SK-N-SH treated with all-trans-retinoic acid at 6 μM for 48 hours (cell line): Measurements from ENCODE around the gene GRID1.
"Not testable (repeated sequence)": the region's sequence is repeated elsewhere in the genome, so short reads cannot be mapped to it uniquely, and the experiment has no call there.

Experiments used
- ATAC-seq: fragments of 200-7000 bp; cut with Tn5 transposase; 3 replicates; pipeline ENCODE4 v1.9.1; 2020; ENCODE audit warnings: mild to moderate bottlenecking, moderate library complexity
- ARNTL ChIP-seq: fragments of 450-650 bp; formaldehyde crosslinking; IDR thresholded peaks from 2 replicates; pipeline ENCODE4 v1.5.0; 2020; ENCODE audit warnings: low read depth, mild to moderate bottlenecking, moderate library complexity, borderline replicate concordance
- BACH2 ChIP-seq: fragments of 250-450 bp; sonication (Bioruptor Pico); IDR thresholded peaks from 2 replicates; pipeline ENCODE4 v1.9.0; 2021; ENCODE audit warnings: mild to moderate bottlenecking, borderline replicate concordance
- CREB5 ChIP-seq: fragments of 250-450 bp; sonication (Bioruptor Pico); IDR thresholded peaks from 2 replicates; pipeline ENCODE4 v1.5.1; 2020; ENCODE audit warnings: low read depth, mild to moderate bottlenecking, moderate library complexity
- CSDC2 ChIP-seq: fragments of 250-450 bp; sonication (Bioruptor Pico); IDR thresholded peaks from 2 replicates; pipeline ENCODE4 v1.5.0; 2020; ENCODE audit warnings: mild to moderate bottlenecking, moderate library complexity
- ESRRG ChIP-seq: fragments of 250-450 bp; sonication (Bioruptor Pico); IDR thresholded peaks from 2 replicates; pipeline ENCODE4 v1.6.1; 2021; ENCODE audit warnings: mild to moderate bottlenecking
- ISL1 ChIP-seq: fragments of 250-450 bp; sonication (Bioruptor Pico); IDR thresholded peaks from 2 replicates; pipeline ENCODE4 v2.1.2; 2022; ENCODE audit warnings: mild to moderate bottlenecking, moderate library complexity
- OSR1 ChIP-seq: fragments of 250-450 bp; sonication (Bioruptor Pico); IDR thresholded peaks from 2 replicates; pipeline ENCODE4 v1.8.0; 2022; ENCODE audit warnings: moderate library complexity, mild to moderate bottlenecking, inconsistent platforms
- PATZ1 ChIP-seq: fragments of 250-450 bp; sonication (Bioruptor Pico); IDR thresholded peaks from 2 replicates; pipeline ENCODE4 v1.8.0; 2020; ENCODE audit warnings: mild to moderate bottlenecking, moderate library complexity, borderline replicate concordance
- POU6F1 ChIP-seq: fragments of 250-450 bp; sonication (Bioruptor Pico); IDR thresholded peaks from 2 replicates; pipeline ENCODE4 v1.8.0; 2021; ENCODE audit warnings: low read depth, mild to moderate bottlenecking, moderate library complexity, borderline replicate concordance
- PPARA ChIP-seq: fragments of 250-450 bp; sonication (Bioruptor Pico); IDR thresholded peaks from 2 replicates; pipeline ENCODE4 v1.5.0; 2020; ENCODE audit warnings: mild to moderate bottlenecking, borderline replicate concordance
- RARB ChIP-seq: fragments of 250-450 bp; sonication (Bioruptor Pico); IDR thresholded peaks from 2 replicates; pipeline ENCODE4 v1.8.0; 2021; ENCODE audit warnings: mild to moderate bottlenecking, moderate library complexity
- SNAI2 ChIP-seq: fragments of 250-450 bp; sonication (Bioruptor Pico); IDR thresholded peaks from 2 replicates; pipeline ENCODE4 v1.5.0; 2020; ENCODE audit warnings: mild to moderate bottlenecking, moderate library complexity
- TOX ChIP-seq: fragments of 250-450 bp; sonication (Bioruptor Pico); IDR thresholded peaks from 2 replicates; pipeline ENCODE4 v1.8.0; 2021; ENCODE audit warnings: mild to moderate bottlenecking, moderate library complexity, borderline replicate concordance
- TSHZ2 ChIP-seq: fragments of 250-450 bp; sonication (Bioruptor Pico); IDR thresholded peaks from 2 replicates; pipeline ENCODE4 v1.5.0; 2020; ENCODE audit warnings: mild to moderate bottlenecking, moderate library complexity
- ZC3H10 ChIP-seq: fragments of 250-450 bp; sonication (Bioruptor Pico); IDR thresholded peaks from 2 replicates; pipeline ENCODE4 v1.5.1; 2021; ENCODE audit warnings: mild to moderate bottlenecking, moderate library complexity
- ZFP30 ChIP-seq: fragments of 450-650 bp; formaldehyde crosslinking; IDR thresholded peaks from 2 replicates; pipeline ENCODE4 v1.5.0; 2022; ENCODE audit warnings: mild to moderate bottlenecking, moderate library complexity
- ZNF565 ChIP-seq: fragments of 450-650 bp; formaldehyde crosslinking; conservative IDR thresholded peaks from 2 replicates; pipeline ENCODE4 v1.5.0; 2020; ENCODE audit warnings: low read depth, mild to moderate bottlenecking, moderate library complexity
- ZNF70 ChIP-seq: fragments of 450-650 bp; formaldehyde crosslinking; IDR thresholded peaks from 2 replicates; pipeline ENCODE4 v1.5.0; 2020; ENCODE audit warnings: mild to moderate bottlenecking, moderate library complexity
- ZNF8 ChIP-seq: fragments of 450-650 bp; formaldehyde crosslinking; IDR thresholded peaks from 2 replicates; pipeline ENCODE4 v1.5.0; 2020; ENCODE audit warnings: mild to moderate bottlenecking, moderate library complexity
- TF ChIP-seq, protein P1 (sequence below): fragments of 250-450 bp; sonication (Bioruptor Pico); IDR thresholded peaks from 2 replicates; pipeline ENCODE4 v1.5.1; 2021; ENCODE audit warnings: mild to moderate bottlenecking, moderate library complexity

The GRID1 gene

DNA sequence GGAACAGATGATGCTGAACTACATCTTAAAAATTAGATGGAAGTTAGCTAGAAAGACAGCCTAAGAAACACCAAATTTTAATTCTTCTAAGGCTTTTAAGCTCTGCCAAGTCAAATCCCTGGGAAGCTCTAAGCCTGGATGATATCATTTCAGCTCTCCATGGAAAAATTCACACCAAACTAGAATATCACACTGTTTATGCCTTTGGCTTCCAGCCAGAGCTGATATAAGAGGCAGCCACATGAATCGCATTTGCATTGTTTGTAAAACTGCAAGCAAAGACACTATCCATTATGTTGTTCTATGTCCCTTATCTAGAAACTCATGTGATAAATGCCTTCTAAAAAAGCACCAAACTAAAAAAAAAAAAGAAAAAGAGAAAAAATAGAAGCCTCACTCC is 430.4 kb downstream of the GRID1 start (continued):
- TF ChIP-seq ISL1 (no peak), SNAI2 (CRISPR knock-in tag) (no peak), ZNF70 (no peak), POU6F1 (CRISPR knock-in tag) (no peak), ZNF565 (CRISPR knock-in tag) (no peak)

DNA sequence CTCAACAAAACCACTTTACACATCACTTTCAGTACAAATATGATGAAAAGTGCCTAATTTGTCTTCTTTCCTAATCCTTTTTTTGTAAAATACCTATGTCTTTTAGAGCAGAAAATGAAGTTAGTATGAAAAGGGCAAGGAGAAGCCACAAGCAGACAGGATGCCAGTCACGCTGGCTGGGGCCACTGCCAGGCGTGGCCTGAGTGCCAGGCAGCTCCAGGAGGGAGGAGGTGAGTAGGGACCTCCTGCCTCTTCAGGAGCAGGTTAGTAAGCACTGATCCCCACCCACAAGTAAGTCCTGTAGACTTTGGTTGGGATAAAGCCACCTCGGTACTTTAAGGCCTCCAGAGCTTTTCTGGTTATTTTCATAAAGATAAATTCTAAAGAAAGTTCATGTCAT is 432.0 kb downstream of the GRID1 start:
- TF ChIP-seq CREB5 (CRISPR knock-in tag) (no peak), SNAI2 (CRISPR knock-in tag) (no peak), TSHZ2 (CRISPR knock-in tag) (no peak), ZNF565 (CRISPR knock-in tag) (no peak), PATZ1 (CRISPR knock-in tag) (no peak), ESRRG (CRISPR knock-in tag) (no peak), CSDC2 (CRISPR knock-in tag) (no peak), ZNF8 (CRISPR knock-in tag) (no peak), BACH2 (CRISPR knock-in tag) (no peak), ZC3H10 (no peak), TOX (CRISPR knock-in tag) (no peak), ARNTL (CRISPR knock-in tag) (no peak), PPARA (CRISPR knock-in tag) (no peak), ZFP30 (CRISPR knock-in tag) (no peak), RARB (CRISPR knock-in tag) (no peak), OSR1 (CRISPR knock-in tag) (no peak), POU6F1 (CRISPR knock-in tag) (no peak), ZNF70 (no peak)
- TF ChIP-seq, protein P1, sequence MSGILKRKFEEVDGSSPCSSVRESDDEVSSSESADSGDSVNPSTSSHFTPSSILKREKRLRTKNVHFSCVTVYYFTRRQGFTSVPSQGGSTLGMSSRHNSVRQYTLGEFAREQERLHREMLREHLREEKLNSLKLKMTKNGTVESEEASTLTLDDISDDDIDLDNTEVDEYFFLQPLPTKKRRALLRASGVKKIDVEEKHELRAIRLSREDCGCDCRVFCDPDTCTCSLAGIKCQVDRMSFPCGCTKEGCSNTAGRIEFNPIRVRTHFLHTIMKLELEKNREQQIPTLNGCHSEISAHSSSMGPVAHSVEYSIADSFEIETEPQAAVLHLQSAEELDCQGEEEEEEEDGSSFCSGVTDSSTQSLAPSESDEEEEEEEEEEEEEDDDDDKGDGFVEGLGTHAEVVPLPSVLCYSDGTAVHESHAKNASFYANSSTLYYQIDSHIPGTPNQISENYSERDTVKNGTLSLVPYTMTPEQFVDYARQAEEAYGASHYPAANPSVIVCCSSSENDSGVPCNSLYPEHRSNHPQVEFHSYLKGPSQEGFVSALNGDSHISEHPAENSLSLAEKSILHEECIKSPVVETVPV (CRISPR knock-in tag) = no peak
- no peak for ATAC-seq

DNA sequence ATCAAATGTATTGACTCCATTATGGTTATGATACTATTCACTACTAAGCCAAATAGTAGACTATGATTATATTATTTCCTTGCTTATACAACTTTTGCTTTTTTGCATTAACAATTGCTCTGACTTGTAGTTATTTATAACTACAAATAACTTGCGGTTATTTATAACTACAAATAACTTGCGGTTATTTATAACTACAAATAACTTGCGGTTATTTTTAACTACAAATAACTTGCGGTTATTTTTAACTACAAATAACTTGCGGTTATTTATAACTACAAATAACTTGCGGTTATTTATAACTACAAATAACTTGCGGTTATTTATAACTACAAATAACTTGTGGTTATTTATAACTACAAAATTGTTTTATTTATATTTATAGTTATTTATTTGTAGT is 436.6 kb downstream of the GRID1 start:
- ATAC-seq = not testable (repeated sequence)
